ENCODE measurements around the gene AMMECR1L.
"Not testable (repeated sequence)": the region's sequence is repeated elsewhere in the genome, so short reads cannot be mapped to it uniquely, and the experiment has no call there.

Gene AMMECR1L

DNA sequence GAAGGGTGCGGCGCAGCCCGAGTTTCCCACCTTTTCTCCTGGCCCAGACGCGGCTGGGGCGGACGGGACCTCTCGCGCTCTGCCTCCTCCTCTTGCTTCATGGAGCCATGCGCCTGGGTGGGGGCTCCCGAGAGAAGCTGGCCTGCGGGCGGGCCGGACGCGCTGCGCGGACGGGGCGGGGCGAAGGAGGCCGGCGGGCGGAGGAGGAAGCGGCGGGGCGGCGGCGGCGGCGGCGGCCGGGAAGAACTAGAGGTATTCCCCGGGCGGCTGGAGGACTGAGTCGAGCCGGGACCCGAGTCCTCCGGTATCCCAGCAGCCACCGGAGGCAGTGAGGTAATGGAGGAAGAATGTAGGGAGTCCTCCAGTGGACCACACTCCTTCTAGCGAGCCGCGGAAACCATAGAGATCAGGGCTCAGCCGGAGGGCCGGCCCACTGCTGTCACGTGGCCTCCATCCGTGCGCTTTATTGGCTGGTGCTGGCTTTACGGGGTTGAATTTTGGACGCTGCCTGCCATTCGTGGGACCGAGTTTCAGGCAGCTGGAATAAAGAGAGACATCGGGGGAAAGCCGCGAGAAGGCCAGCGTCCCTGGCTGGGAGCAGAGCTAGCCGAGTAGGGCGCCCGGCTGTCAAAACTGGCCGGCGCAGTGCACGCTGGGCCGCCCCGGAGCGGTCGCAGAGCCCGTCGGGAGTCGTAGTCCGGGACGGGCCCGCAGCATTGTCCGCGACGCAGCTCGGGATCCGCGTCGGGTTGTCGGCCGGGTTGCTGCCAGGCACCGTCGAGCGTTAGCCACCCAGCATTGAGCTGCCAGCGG, at the start of gene AMMECR1L:
TSS of gene AMMECR1L (minus strand) at position 177 of the 813 bp plus-strand sequence. CDS start 11,722 bp downstream, outside the sequence.
- DNase-seq (ENCODE audit: low read depth) = peak; percentile 61

- no peak for DNase-seq (ENCODE audit: low read depth)
These were observed 49.6 kb upstream of the AMMECR1L start for GRCh38 chr2:127935337-127935736.

DNA sequence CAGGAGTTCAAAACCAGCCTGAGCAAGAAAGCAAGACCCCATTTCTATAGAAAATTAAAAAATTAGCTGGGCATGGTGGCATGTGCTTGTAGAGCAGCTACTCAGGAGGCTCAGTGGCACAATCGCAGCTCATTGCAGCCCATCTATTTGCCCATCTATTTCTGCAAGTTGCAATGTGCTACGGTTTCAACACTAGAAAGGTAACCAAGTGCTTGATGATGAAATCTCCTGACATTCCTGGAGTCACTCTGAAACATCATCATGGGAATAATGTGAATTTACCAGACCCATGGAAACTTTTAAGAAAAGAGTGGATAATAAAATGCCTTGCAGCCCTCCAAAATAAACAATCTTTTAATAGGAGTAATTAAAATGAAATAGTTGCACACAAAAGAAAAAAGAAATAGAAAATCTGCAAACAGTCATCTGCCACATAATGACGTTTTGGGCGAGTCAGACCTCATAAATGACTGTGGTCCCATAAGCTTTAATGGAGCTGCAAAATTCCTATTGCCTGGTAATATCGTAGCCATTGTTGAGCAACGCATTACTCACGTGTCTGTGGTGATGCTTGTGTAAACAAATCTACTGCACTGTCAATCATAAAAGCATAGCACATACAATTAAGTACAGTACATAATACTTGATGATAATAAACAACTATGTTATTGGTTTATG, 46.6 kb upstream of the AMMECR1L start:
- DNase-seq (ENCODE audit: low read depth) = peak; percentile 87

DNA sequence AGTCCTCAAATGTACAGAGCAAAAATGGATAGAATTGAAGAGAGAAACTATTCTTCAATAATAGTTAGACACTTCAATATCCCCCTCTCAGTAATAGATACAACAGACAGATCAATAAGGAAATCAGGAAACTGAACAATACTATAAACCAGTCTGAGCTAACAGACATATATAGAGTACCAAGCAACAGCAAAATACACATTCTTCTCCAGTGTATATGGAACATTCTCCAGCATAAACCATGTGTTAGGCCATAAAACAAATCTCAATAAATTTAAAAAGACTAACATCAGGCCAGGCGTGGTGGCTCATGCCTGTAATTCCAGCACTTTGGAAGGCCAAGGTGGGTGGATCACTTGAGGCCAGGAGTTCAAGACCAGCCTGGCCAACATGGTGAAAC, 43.7 kb upstream of the AMMECR1L start:
- no peak for DNase-seq (ENCODE audit: low read depth)

DNA sequence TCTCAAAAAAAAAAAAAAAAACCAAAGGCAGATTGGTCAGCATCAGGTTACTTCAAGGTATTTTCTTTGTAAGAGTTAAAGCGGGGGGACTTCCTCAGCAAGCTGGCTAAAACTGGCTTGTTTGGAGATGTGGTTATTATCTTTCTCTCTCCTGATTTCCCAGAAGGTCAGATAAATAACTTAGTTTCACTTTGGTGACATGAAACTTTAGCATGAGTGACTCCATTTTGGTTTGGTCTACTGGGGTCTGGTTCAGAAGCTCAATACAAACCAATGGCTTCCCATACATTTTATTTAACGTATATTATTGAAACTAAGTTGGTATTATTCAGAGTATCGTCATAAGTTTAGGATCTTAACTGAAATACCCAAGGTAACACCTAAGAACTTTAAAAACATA, 41.6 kb upstream of the AMMECR1L start:
- DNase-seq (ENCODE audit: low read depth) = no peak

GRCh38 chr2:127917916-127918315, 32.2 kb upstream of the AMMECR1L start:
- DNase-seq (ENCODE audit: low read depth) = peak; percentile 66

GRCh38 chr2:127913808-127914457, 28.2 kb upstream of the AMMECR1L start:
- no peak for DNase-seq (ENCODE audit: low read depth)

GRCh38 chr2:127911737-127912136, 26.0 kb upstream of the AMMECR1L start:
- no peak for DNase-seq (ENCODE audit: low read depth)

GRCh38 chr2:127910415-127910814, 24.7 kb upstream of the AMMECR1L start:
- DNase-seq (ENCODE audit: low read depth) = no peak

- DNase-seq (ENCODE audit: low read depth) = no peak
These were observed 23.3 kb upstream of the AMMECR1L start for GRCh38 chr2:127909019-127909418.

DNA sequence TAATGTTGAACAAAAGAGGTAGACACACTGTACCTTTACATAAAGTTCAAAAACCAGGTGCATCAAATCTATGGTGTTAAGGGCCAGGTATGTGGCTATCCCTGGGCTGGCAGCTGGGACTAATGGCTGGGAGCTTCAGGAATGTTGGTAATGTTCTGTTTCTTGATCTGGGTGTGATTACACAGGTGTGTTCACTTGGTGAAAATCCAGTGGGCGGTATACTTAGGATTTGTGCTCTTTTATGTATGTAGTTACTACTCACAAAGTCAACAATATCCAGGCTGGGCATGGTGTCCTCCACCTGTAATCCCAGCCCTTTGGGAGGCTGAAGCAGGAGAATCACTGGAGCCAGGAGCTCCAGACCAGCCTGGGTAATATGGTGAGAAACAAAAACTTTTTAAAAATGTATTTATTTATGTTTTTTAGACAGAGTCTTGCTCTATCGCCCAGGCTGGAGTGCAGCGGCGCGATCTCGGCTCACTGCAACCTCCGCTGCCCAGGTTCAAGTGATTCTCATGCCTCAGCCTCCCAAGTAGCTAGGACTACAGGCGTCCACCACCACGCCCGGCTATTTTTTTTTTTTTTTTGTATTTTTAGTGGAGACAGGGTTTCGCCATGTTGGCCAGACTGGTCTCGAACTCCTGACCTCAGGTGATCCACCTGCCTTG, 22.1 kb upstream of the AMMECR1L start:
- DNase-seq (ENCODE audit: low read depth) = not testable (repeated sequence)

DNA sequence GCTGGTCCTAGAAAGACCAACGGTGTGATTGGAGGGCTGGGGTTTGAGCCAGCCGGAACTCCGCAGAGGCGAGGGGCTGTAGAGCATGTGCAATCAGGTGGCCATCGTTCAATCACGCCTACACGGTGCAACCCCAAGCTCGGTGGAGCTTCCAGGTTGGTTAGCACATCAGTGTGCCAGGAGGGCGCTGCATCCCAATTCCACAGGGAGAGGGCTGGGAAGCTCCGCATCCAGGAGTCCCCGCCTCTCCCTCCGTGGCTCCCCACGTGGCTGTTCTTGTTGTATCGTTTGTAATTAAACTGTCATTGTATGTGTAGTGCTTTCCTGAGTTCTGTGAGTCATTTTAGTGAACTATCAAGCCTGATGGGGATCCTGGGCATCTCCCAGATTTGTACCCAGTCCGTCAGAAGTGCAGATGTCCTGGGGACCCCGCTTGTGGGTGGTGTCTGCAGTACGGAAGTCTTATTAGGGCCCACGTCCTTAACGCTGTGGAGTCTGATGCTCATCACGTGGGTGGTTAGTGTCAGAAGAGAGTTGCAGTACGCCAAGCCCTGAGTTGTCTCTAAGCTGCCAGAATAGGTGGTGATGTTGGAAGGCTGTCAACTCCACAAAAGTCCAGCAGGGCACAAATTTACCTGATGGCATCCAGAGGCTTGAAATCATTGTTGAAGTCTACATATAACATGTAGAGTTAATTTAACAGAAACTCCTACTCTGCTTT, 20.6 kb upstream of the AMMECR1L start:
- no peak for DNase-seq (ENCODE audit: low read depth)

DNA sequence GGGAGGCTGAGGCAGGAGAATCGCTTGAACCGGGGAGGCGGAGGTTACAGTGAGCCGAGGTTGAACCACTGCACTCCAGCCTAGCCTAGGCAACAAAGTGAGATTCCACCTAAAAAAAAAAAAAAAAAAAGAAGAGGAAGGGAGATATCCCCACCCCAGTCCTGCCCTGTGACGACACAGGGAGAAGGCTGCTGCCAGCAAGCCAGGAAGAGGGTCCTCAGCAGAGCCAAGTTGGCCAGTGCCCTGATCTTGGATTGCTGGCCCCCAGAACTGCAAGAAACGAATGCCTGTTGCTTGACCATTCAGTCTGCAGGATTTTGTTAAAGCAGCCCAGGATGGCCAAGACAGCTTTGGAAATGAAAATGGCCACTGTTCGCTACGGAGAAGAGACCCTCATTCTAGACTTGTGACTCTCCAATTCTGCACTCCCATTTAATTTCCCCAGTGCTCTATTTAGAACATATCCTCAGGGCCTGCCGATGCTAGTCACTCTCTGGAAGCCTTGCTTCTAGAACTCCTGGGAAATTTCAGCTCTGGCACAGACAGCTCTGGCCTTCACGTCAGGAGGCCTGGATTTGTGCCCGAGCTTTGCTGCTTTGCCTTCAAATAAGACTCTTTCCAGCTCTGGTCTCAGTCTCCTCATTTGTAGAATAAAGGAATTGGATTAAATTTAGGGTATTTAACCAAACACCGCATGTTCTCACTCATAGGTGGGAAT, 15.7 kb upstream of the AMMECR1L start:
- no peak for DNase-seq (ENCODE audit: low read depth)

DNA sequence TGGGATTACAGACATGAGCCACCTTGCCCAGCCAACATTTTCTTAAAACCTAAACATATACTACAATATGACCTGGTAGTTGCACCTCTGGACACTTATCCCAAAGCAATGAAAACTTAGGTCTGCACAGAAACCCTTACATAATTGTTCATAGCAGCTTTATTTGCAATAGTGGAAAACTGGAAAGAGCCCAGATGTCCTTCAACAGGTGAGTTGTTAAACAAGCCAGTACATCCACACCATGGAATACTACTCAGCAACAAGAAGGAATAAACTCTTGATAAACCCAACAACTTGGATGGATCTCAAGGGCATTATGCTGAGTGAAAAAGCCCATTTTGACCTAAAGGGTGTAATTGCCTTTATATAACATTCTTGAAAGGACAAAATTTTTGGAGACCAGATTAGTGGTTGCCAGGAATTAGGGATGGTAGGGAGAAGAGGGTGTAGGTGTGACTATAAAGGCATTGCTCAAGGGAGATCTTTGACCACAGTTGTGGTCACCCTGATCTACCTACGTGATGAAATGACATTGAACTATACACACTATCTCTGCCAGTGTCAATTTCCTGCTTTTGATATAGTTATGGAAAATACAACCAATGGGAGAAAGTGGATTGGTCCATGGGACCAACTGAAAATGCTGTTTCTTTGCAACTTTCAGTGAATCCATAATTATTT, 11.9 kb upstream of the AMMECR1L start:
- DNase-seq (ENCODE audit: low read depth) = no peak

DNA sequence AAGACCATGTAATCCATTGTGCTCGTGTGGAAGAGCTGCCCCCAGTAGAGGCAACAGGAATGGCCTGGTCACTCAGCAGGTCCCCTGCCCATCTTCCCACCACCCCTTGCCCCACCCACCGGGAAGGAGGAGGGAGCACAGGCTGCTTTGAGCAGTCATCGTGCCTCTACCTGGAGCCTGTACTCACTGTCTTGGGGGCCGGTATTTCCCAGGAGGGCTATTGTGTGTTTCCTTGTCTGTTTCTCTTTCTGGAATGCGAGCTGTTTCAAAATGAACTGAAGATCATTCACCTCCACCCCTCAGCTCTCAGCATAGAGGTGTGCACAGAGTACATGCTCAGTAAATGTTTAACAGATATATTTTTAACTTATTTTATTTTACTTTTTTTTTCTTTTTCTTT, 7.7 kb upstream of the AMMECR1L start:
- no peak for DNase-seq (ENCODE audit: low read depth)

GRCh38 chr2:127893033-127893432, 7.3 kb upstream of the AMMECR1L start:
- DNase-seq (ENCODE audit: low read depth) = no peak

- peak; percentile 41 for DNase-seq (ENCODE audit: low read depth)
These were observed 6.1 kb upstream of the AMMECR1L start for GRCh38 chr2:127891811-127892210.

DNA sequence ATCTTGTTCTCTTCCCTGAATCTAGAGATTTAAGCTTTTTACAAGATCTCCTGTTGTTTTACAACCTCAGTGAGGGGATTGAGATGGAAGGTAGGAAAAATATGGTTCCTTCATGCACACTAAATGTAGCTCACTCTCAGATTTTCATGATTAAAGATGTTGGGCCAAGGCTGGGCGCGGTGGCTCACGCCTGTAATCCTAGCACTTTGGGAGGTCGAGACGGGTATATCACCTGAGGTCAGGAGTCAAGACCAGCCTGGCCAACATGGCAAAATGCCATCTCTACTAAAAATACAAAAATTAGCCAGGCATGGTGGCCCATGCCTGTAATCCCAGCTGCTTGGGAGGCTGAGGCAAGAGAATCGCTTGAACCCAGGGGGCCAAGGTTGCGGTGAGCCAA, 5.0 kb upstream of the AMMECR1L start:
- not testable (repeated sequence) for DNase-seq (ENCODE audit: low read depth)

- no peak for DNase-seq (ENCODE audit: low read depth)
These were observed 3.0 kb upstream of the AMMECR1L start for GRCh38 chr2:127888772-127889171.

GRCh38 chr2:127887776-127888130, 2.0 kb upstream of the AMMECR1L start:
- no peak for DNase-seq (ENCODE audit: low read depth)
